GM12878 (cell line): ENCODE measurements around the gene DPRX. TPM values are rescaled to one million over a fixed set of nuclear protein-coding genes. Genes with fewer than 3 reads are reported as not detected.

Experiments used
- ATAC-seq: fragments of 200-7000 bp; cut with Tn5 transposase; 3 replicates; pipeline ENCODE4 v1.9.1; 2020; ENCODE audit warnings: mild to moderate bottlenecking, moderate library complexity
- BruUV-seq: library from RNA; stranded (reverse); fragments of 400-500 nt; replicated peaks from 2 replicates; lab custom pipeline; 2021; lab: Mats Ljungman, UMichigan
- CTCF ChIA-PET: fragments of 300-600 bp; sonication (Branson Sonifier 250); formaldehyde crosslinking; extraction: SDS; loops from one replicate; lab custom pipeline; 2021; ENCODE audit warnings: inconsistent platforms; lab: Yijun Ruan, JAX
- POLR2A ChIA-PET: fragments of 350-600 bp; formaldehyde crosslinking; extraction: SDS; loops from one replicate; lab custom pipeline; 2021; ENCODE audit warnings: inconsistent platforms; lab: Charles Lee
- RAD21 ChIA-PET: fragments of 300-600 bp; sonication (Branson Sonifier 250); formaldehyde crosslinking; loops from one replicate; lab custom pipeline; 2023; ENCODE audit warnings: antibody characterized with exemption; ENCODE audit not compliant: unreplicated experiment; lab: Charles Lee
- SMC1A ChIA-PET: fragments of 300-600 bp; sonication (Branson Sonifier 250); formaldehyde crosslinking; loops from one replicate; lab custom pipeline; 2023; ENCODE audit not compliant: unreplicated experiment, uncharacterized antibody; lab: Charles Lee
- DNase-seq: peaks from one replicate; pipeline ENCODE4 v3.0.0-alpha.2; 2011; ENCODE audit warnings: low read depth, low spot score
- FAIRE-seq: peaks from 3 replicates; lab custom pipeline; 2011; peaks lifted over from hg19 to GRCh38; lab: Jason Lieb, UNC
- H2AFZ ChIP-seq: 2 replicates; pipeline ENCODE4 v1.6.0; 2011; ENCODE audit warnings: low read depth, low read length, control low read depth; ENCODE audit not compliant: control insufficient read depth
- H3K27ac ChIP-seq: 2 replicates; pipeline ENCODE4 v1.5.1; 2011; ENCODE audit warnings: control low read depth; ENCODE audit not compliant: control insufficient read depth, insufficient read depth
- H3K27me3 ChIP-seq, 2 experiments: replicated peaks in 1 of 2; 2 replicates each; pipeline versions ENCODE4 v1.6.0 to v1.6.1; 2011; ENCODE audit warnings: low read length in 1 of 2; ENCODE audit not compliant: control insufficient read depth in 2 of 2, insufficient read depth in 2 of 2
- H3K36me3 ChIP-seq, 2 experiments: 2 replicates each; pipeline ENCODE4 v1.5.1; 2011; ENCODE audit warnings: low read length in 1 of 2; ENCODE audit not compliant: control insufficient read depth in 2 of 2, insufficient read depth in 2 of 2
- H3K4me1 ChIP-seq: 2 replicates; pipeline ENCODE4 v1.6.1; 2011; ENCODE audit warnings: mild to moderate bottlenecking, low read length, moderate library complexity, mixed read lengths; ENCODE audit not compliant: control insufficient read depth, insufficient read depth
- H3K4me2 ChIP-seq: 2 replicates; pipeline ENCODE4 v1.6.0; 2011; ENCODE audit warnings: control low read depth; ENCODE audit not compliant: control insufficient read depth, insufficient read depth
- H3K4me3 ChIP-seq: fragments of 200-600 bp; sonication (generic); 2 replicates; pipeline ENCODE4 v1.5.1; 2016
- H3K79me2 ChIP-seq: 2 replicates; pipeline ENCODE4 v1.6.0; 2011; ENCODE audit warnings: low read length; ENCODE audit not compliant: control insufficient read depth, insufficient read depth
- H3K9ac ChIP-seq: 2 replicates; pipeline ENCODE4 v1.8.0; 2011; ENCODE audit warnings: low read length, control low read depth, mixed read lengths; ENCODE audit not compliant: control insufficient read depth, insufficient read depth
- H3K9me3 ChIP-seq: replicated peaks from 3 replicates; pipeline ENCODE4 v1.5.1; 2011; ENCODE audit warnings: mild to moderate bottlenecking, low read length; ENCODE audit not compliant: control insufficient read depth, insufficient read depth
- H4K20me1 ChIP-seq: 2 replicates; pipeline ENCODE4 v1.6.0; 2011; ENCODE audit not compliant: control insufficient read depth, insufficient read depth
- BACH1 ChIP-seq: fragments of 450-650 bp; IDR thresholded peaks from 2 replicates; pipeline ENCODE4 v1.6.1; 2017; ENCODE audit warnings: mild to moderate bottlenecking, borderline replicate concordance
- FOS ChIP-seq: IDR thresholded peaks from 3 replicates; pipeline ENCODE4 v1.6.1; 2011; ENCODE audit warnings: borderline replicate concordance; ENCODE audit not compliant: insufficient read length; ENCODE audit errors: extremely low read depth
- IKZF2 ChIP-seq, 2 experiments: fragments of 450-650 bp; IDR thresholded peaks; 2 replicates each; pipeline ENCODE4 v1.6.1; 2017; ENCODE audit warnings: mild to moderate bottlenecking in 2 of 2, moderate library complexity in 2 of 2
- MLLT1 ChIP-seq: fragments of 450-650 bp; IDR thresholded peaks from 2 replicates; pipeline ENCODE4 v1.6.1; 2016; ENCODE audit warnings: mild to moderate bottlenecking
- MTA3 ChIP-seq: IDR thresholded peaks from 2 replicates; pipeline ENCODE4 v1.6.1; 2012; ENCODE audit warnings: low read length, inconsistent platforms, borderline replicate concordance
- NR2F1 ChIP-seq: fragments of 450-650 bp; conservative IDR thresholded peaks from 2 replicates; pipeline ENCODE4 v1.6.1; 2017; ENCODE audit warnings: mild to moderate bottlenecking
- RAD51 ChIP-seq: fragments of 450-650 bp; IDR thresholded peaks from 2 replicates; pipeline ENCODE4 v1.6.1; 2016; ENCODE audit warnings: moderate library complexity, mild to moderate bottlenecking, inconsistent platforms
- SPI1 ChIP-seq: IDR thresholded peaks from 2 replicates; pipeline ENCODE4 v1.6.1; 2011; ENCODE audit warnings: low read depth, mild to moderate bottlenecking, low read length, moderate library complexity, borderline replicate concordance; ENCODE audit not compliant: insufficient read depth
- STAT3 ChIP-seq: IDR thresholded peaks from 2 replicates; pipeline ENCODE4 v1.6.1; 2011; ENCODE audit warnings: low read depth, low read length, improper control_type of control experiment
- TAF1 ChIP-seq: IDR thresholded peaks from 2 replicates; pipeline ENCODE4 v1.6.1; 2011; ENCODE audit warnings: mild to moderate bottlenecking, low read depth, low read length, borderline replicate concordance
- TBL1XR1 ChIP-seq: IDR thresholded peaks from 2 replicates; pipeline ENCODE4 v1.6.1; 2012; ENCODE audit warnings: low read depth, low read length, improper control_type of control experiment
- TCF3 ChIP-seq: IDR thresholded peaks from 2 replicates; pipeline ENCODE4 v1.6.1; 2012; ENCODE audit warnings: low read depth, mild to moderate bottlenecking, low read length, borderline replicate concordance; ENCODE audit not compliant: insufficient read depth
- YY1 ChIP-seq: IDR thresholded peaks from 2 replicates; pipeline ENCODE4 v1.6.1; 2011; ENCODE audit warnings: low read depth, mild to moderate bottlenecking, low read length
- WGBS: methylation state at CpG from one replicate; pipeline ENCODE4 v1.1.6; 2016; ENCODE audit warnings: low lambda C conversion rate; ENCODE audit not compliant: insufficient replicate concordance, insufficient coverage; ENCODE audit errors: missing lambda C conversion rate; 5-methylcytosine and 5-hydroxymethylcytosine counted together
- in situ Hi-C: fragments of 300-500 bp; cut with MboI; formaldehyde crosslinking; loops from 9 replicates; pipeline ENCODE4 v1.14.3; 2018; ENCODE audit warnings: mixed read lengths
- intact Hi-C: fragments of 100-400 bp; cut with micrococcal nuclease; formaldehyde crosslinking; loops from one replicate; pipeline ENCODE4 v1.14.2; 2022; ENCODE audit not compliant: unreplicated experiment
- polyA plus RNA-seq, 11 experiments: library from polyadenylated mRNA; depleted of rRNA in 4 of 11; unstranded in 6 of 11; stranded (reverse) in 5 of 11; fragments of >200 nt; fragmentation: Nextera tagmentation in 4 of 11; fragmentation: Illumina TruSeq in 1 of 11; extraction: Ambion mirVana in 4 of 11; extraction: Trizol in 1 of 11; gene quantifications; 1 replicate in 1 of 11; 2 replicates in 10 of 11; pipeline versions ENCODE4 v1.2.1 to v1.2.3, GENCODE V29; 2011 to 2016; ENCODE audit warnings: inconsistent platforms in 2 of 11, missing spikeins in 2 of 11, low read depth in 1 of 11
- total RNA-seq, 4 experiments: library from RNA; depleted of rRNA in 3 of 4; stranded (reverse); fragments of >200 nt in 3 of 4; fragmentation: Illumina TruSeq in 1 of 4; extraction: Trizol in 1 of 4; gene quantifications; 2 replicates each; pipeline versions ENCODE4 v1.2.1 to v1.2.3, GENCODE V29; 2013 to 2021

The DPRX gene
- total and polyA plus RNA-seq, 10 of the 15 experiments (the other 5 are each of a cell fraction or from before 2014, with no cell fraction given) = not detected

- no peak overlapping the region for H3K4me2 ChIP-seq
- ChIA-PET SMC1A (no interaction called here), RAD21 (no interaction called here), POLR2A (no interaction called here), CTCF (no interaction called here)
- no peaks in the 10 kb centered on the region; the same call in 1 of the 3 replicates for H3K9me3 ChIP-seq
- H3K27ac ChIP-seq = no peak overlapping the region
- H3K9ac ChIP-seq = no peak overlapping the region
- H3K27me3 ChIP-seq = no peaks in the 10 kb centered on the region
- H2AFZ ChIP-seq = no peak overlapping the region
- no TSS peak for BruUV-seq
- H3K4me3 ChIP-seq = no peak overlapping the region
- intact Hi-C loops = no loop called here
- H3K36me3 ChIP-seq = no peaks in the 10 kb centered on the region
- TF ChIP-seq FOS (no peak), TBL1XR1 (no peak), MTA3 (no peak), STAT3 (no peak), IKZF2 (IDR thresholded peaks at IDR 0.05) (no peak), RAD51 (no peak), BACH1 (no peak), SPI1 (no peak), NR2F1 (no peak), YY1 (no peak), TAF1 (no peak), MLLT1 (no peak), TCF3 (no peak)
- FAIRE-seq (no peak), DNase-seq (no peak), ATAC-seq (no peak)
- no peaks in the 10 kb centered on the region for H4K20me1 ChIP-seq
- no peaks in the 10 kb centered on the region for H3K4me1 ChIP-seq
- H3K79me2 ChIP-seq = no peaks in the 10 kb centered on the region
- 59% methylated on average over 6 of the region's 6 CpGs for WGBS
- in situ Hi-C loops = no loop called here
Measured at GRCh38 chr19:53652476-53652875, 20.7 kb downstream of the DPRX start.
